HEK293 (cell line): ENCODE measurements around the gene CCDC117.

Experiments used
- ATF2 ChIP-seq: fragments of 450-650 bp; formaldehyde crosslinking; IDR thresholded peaks from 2 replicates; pipeline ENCODE4 v1.5.1; 2016; ENCODE audit warnings: missing biosample characterization, missing genetic modification characterization, low read depth
- FEZF1 ChIP-seq: fragments of 450-650 bp; formaldehyde crosslinking; IDR thresholded peaks from 2 replicates; pipeline ENCODE4 v1.5.1; 2016; ENCODE audit warnings: missing biosample characterization, missing genetic modification characterization
- KLF1 ChIP-seq: fragments of 450-650 bp; formaldehyde crosslinking; IDR thresholded peaks from 2 replicates; pipeline ENCODE4 v1.5.1; 2016; ENCODE audit warnings: missing biosample characterization, missing genetic modification characterization
- MYNN ChIP-seq: fragments of 450-650 bp; formaldehyde crosslinking; IDR thresholded peaks from 2 replicates; pipeline ENCODE4 v1.5.1; 2016; ENCODE audit warnings: missing biosample characterization, missing genetic modification characterization, borderline replicate concordance
- MZF1 ChIP-seq: fragments of 450-650 bp; formaldehyde crosslinking; IDR thresholded peaks from 2 replicates; pipeline ENCODE4 v1.5.1; 2017; ENCODE audit warnings: missing biosample characterization, missing genetic modification characterization, borderline replicate concordance
- PRDM1 ChIP-seq: fragments of 450-650 bp; formaldehyde crosslinking; IDR thresholded peaks from 2 replicates; pipeline ENCODE4; 2016; ENCODE audit warnings: missing biosample characterization, missing genetic modification characterization
- PRDM4 ChIP-seq: fragments of 450-650 bp; formaldehyde crosslinking; IDR thresholded peaks from 2 replicates; pipeline ENCODE4 v1.5.1; 2017; ENCODE audit warnings: missing biosample characterization, missing genetic modification characterization
- PRDM6 ChIP-seq: fragments of 450-650 bp; formaldehyde crosslinking; IDR thresholded peaks from 2 replicates; pipeline ENCODE4 v1.5.1; 2017; ENCODE audit warnings: missing biosample characterization, missing genetic modification characterization
- SCRT2 ChIP-seq: fragments of 450-650 bp; formaldehyde crosslinking; IDR thresholded peaks from 2 replicates; pipeline ENCODE4 v1.5.1; 2016; ENCODE audit warnings: missing biosample characterization, missing genetic modification characterization
- SETDB1 ChIP-seq: IDR thresholded peaks from one replicate; pipeline ENCODE4 v1.6.1; 2017; ENCODE audit warnings: mild to moderate bottlenecking, low read length, moderate library complexity, mixed read lengths; ENCODE audit not compliant: insufficient read length
- SP2 ChIP-seq: fragments of 450-650 bp; formaldehyde crosslinking; IDR thresholded peaks from 2 replicates; pipeline ENCODE4 v1.5.1; 2016; ENCODE audit warnings: missing biosample characterization, missing genetic modification characterization
- SP7 ChIP-seq: fragments of 450-650 bp; formaldehyde crosslinking; IDR thresholded peaks from 2 replicates; pipeline ENCODE4 v1.5.1; 2016; ENCODE audit warnings: missing biosample characterization, missing genetic modification characterization
- WT1 ChIP-seq: fragments of 450-650 bp; formaldehyde crosslinking; IDR thresholded peaks from 2 replicates; pipeline ENCODE4 v1.5.1; 2016; ENCODE audit warnings: missing biosample characterization, missing genetic modification characterization
- ZBTB44 ChIP-seq: fragments of 450-650 bp; IDR thresholded peaks from 2 replicates; pipeline ENCODE4 v1.5.1; 2018; ENCODE audit warnings: missing biosample characterization, mild to moderate bottlenecking, missing genetic modification characterization
- ZFP41 ChIP-seq: fragments of 450-650 bp; formaldehyde crosslinking; IDR thresholded peaks from 2 replicates; pipeline ENCODE4 v1.5.1; 2016; ENCODE audit warnings: missing biosample characterization, missing genetic modification characterization, borderline replicate concordance
- ZIC2 ChIP-seq: fragments of 450-650 bp; formaldehyde crosslinking; IDR thresholded peaks from 2 replicates; pipeline ENCODE4 v1.5.1; 2016; ENCODE audit warnings: missing biosample characterization, missing genetic modification characterization
- ZNF138 ChIP-seq: fragments of 450-650 bp; formaldehyde crosslinking; IDR thresholded peaks from 2 replicates; pipeline ENCODE4 v1.5.1; 2016; ENCODE audit warnings: missing biosample characterization, missing genetic modification characterization, borderline replicate concordance
- ZNF148 ChIP-seq: fragments of 450-650 bp; formaldehyde crosslinking; IDR thresholded peaks from 2 replicates; pipeline ENCODE4 v1.5.0; 2017; ENCODE audit warnings: missing biosample characterization, missing genetic modification characterization, borderline replicate concordance
- ZNF223 ChIP-seq: fragments of 450-650 bp; formaldehyde crosslinking; IDR thresholded peaks from 2 replicates; pipeline ENCODE4 v1.5.1; 2016; ENCODE audit warnings: missing biosample characterization, missing genetic modification characterization
- ZNF24 ChIP-seq: fragments of 450-650 bp; formaldehyde crosslinking; IDR thresholded peaks from 2 replicates; pipeline ENCODE4 v1.5.1; 2016; ENCODE audit warnings: missing biosample characterization, missing genetic modification characterization
- ZNF324 ChIP-seq: fragments of 450-650 bp; formaldehyde crosslinking; IDR thresholded peaks from 2 replicates; pipeline ENCODE4 v1.5.1; 2016; ENCODE audit warnings: missing biosample characterization, missing genetic modification characterization
- ZNF341 ChIP-seq: fragments of 450-650 bp; formaldehyde crosslinking; IDR thresholded peaks from 2 replicates; pipeline ENCODE4; 2016; ENCODE audit warnings: low read depth, missing biosample characterization, missing genetic modification characterization
- ZNF354C ChIP-seq: fragments of 450-650 bp; formaldehyde crosslinking; IDR thresholded peaks from 2 replicates; pipeline ENCODE4 v1.5.1; 2016; ENCODE audit warnings: missing biosample characterization, missing genetic modification characterization, low read depth, borderline replicate concordance
- ZNF394 ChIP-seq: fragments of 450-650 bp; formaldehyde crosslinking; IDR thresholded peaks from 2 replicates; pipeline ENCODE4 v1.5.1; 2016; ENCODE audit warnings: missing biosample characterization, missing genetic modification characterization, mild to moderate bottlenecking, moderate library complexity, borderline replicate concordance
- ZNF416 ChIP-seq: fragments of 450-650 bp; formaldehyde crosslinking; IDR thresholded peaks from 2 replicates; pipeline ENCODE4 v1.5.1; 2016; ENCODE audit warnings: missing biosample characterization, missing genetic modification characterization
- ZNF510 ChIP-seq: fragments of 450-650 bp; formaldehyde crosslinking; IDR thresholded peaks from 2 replicates; pipeline ENCODE4 v1.5.1; 2018; ENCODE audit warnings: mild to moderate bottlenecking, missing genetic modification characterization, missing biosample characterization; ENCODE audit not compliant: insufficient replicate concordance
- ZNF549 ChIP-seq: fragments of 450-650 bp; IDR thresholded peaks from 2 replicates; pipeline ENCODE4 v1.5.1; 2018; ENCODE audit warnings: missing biosample characterization, missing genetic modification characterization, mild to moderate bottlenecking, inconsistent platforms, moderate library complexity
- ZNF660 ChIP-seq: fragments of 450-650 bp; IDR thresholded peaks from 2 replicates; pipeline ENCODE4 v1.5.1; 2018; ENCODE audit warnings: missing biosample characterization, mild to moderate bottlenecking, missing genetic modification characterization
- ZNF768 ChIP-seq: fragments of 450-650 bp; formaldehyde crosslinking; IDR thresholded peaks from 2 replicates; pipeline ENCODE4 v1.5.1; 2018; ENCODE audit warnings: missing biosample characterization, mild to moderate bottlenecking, missing genetic modification characterization
- ZNF776 ChIP-seq: fragments of 450-650 bp; formaldehyde crosslinking; IDR thresholded peaks from 2 replicates; pipeline ENCODE4 v1.5.0; 2017; ENCODE audit warnings: missing biosample characterization, missing genetic modification characterization, borderline replicate concordance

CCDC117 gene

GRCh38 chr22:28783786-28784671, 11.5 kb downstream of the CCDC117 start (continued):
- TF ChIP-seq PRDM4 (tag by site-specific recombination) = peak; percentile 60; the same call in 1 of the 2 replicates
- peak; percentile 93 for TF ChIP-seq PRDM6 (tag by site-specific recombination)
- no peak for TF ChIP-seq ZNF416 (tag by site-specific recombination)
- TF ChIP-seq ZNF776 (tag by site-specific recombination) = no peak
- no peak for TF ChIP-seq ZNF549 (tag by site-specific recombination)
- TF ChIP-seq ZNF768 (tag by site-specific recombination) = no peak
- no peak for TF ChIP-seq SP7 (tag by site-specific recombination)
- no peak for TF ChIP-seq SP2 (tag by site-specific recombination)
- TF ChIP-seq SETDB1 = no peak
- TF ChIP-seq ZNF660 (tag by site-specific recombination) = no peak
- TF ChIP-seq KLF1 (tag by site-specific recombination) = no peak
- TF ChIP-seq ZNF394 (tag by site-specific recombination) = no peak
- no peak for TF ChIP-seq ZNF138
- no peak for TF ChIP-seq ZNF223 (tag by site-specific recombination)
- TF ChIP-seq FEZF1 (tag by site-specific recombination) = peak; percentile 88
- TF ChIP-seq ZIC2 = no peak
- TF ChIP-seq ZNF341 (tag by site-specific recombination) = no peak
- no peak for TF ChIP-seq MZF1 (tag by site-specific recombination)
- TF ChIP-seq ZNF24 (tag by site-specific recombination) = no peak
- TF ChIP-seq WT1 = peak; percentile 96
- TF ChIP-seq ZBTB44 = peak; percentile 65
- TF ChIP-seq ATF2 (tag by site-specific recombination) = no peak
- TF ChIP-seq ZNF354C (tag by site-specific recombination) = no peak
- no peak for TF ChIP-seq PRDM1 (tag by site-specific recombination)
- TF ChIP-seq ZFP41 (tag by site-specific recombination) = no peak
- no peak for TF ChIP-seq ZNF510 (tag by site-specific recombination)
- no peak for TF ChIP-seq ZNF324 (tag by site-specific recombination)
- no peak for TF ChIP-seq SCRT2 (tag by site-specific recombination)
- no peak for TF ChIP-seq MYNN (tag by site-specific recombination)
- TF ChIP-seq ZNF148 = no peak
